Duodenal mucosa (tissue), 2 donors: ENCODE data around the gene CCDC180.
"Not testable (repeated sequence)": the region's sequence is repeated elsewhere in the genome, so short reads cannot be mapped to it uniquely, and the experiment has no call there.

Source experiments
- H3K27ac ChIP-seq: one replicate; pipeline ENCODE4 v1.7.0; 2013; ENCODE audit warnings: low read depth, low read length
- H3K27me3 ChIP-seq, 2 donors: one replicate each; pipeline ENCODE4 v1.7.0; 2013; ENCODE audit warnings: low read length in 2 of 2, control low read depth in 1 of 2; ENCODE audit not compliant: insufficient read depth in 2 of 2, control insufficient read depth in 1 of 2
- H3K36me3 ChIP-seq, 2 donors: one replicate each; pipeline ENCODE4 v1.7.0; 2013; ENCODE audit warnings: low read length in 2 of 2, control low read depth in 1 of 2; ENCODE audit not compliant: insufficient read depth in 2 of 2, control insufficient read depth in 1 of 2
- H3K4me1 ChIP-seq, 2 donors: one replicate each; pipeline ENCODE4 v1.7.0; 2013; ENCODE audit warnings: low read length in 2 of 2, control low read depth in 1 of 2; ENCODE audit not compliant: insufficient read depth in 2 of 2, control insufficient read depth in 1 of 2
- H3K4me3 ChIP-seq, 2 donors: one replicate each; pipeline ENCODE4 v1.7.0; 2013; ENCODE audit warnings: low read length in 2 of 2, low read depth in 1 of 2
- H3K9ac ChIP-seq, 2 donors: one replicate each; pipeline ENCODE4 v1.7.0; 2013; ENCODE audit warnings: low read length in 2 of 2, low read depth in 1 of 2
- H3K9me3 ChIP-seq, 2 donors: one replicate each; pipeline ENCODE4 v1.7.0; 2013; ENCODE audit warnings: low read length in 2 of 2, control low read depth in 1 of 2; ENCODE audit not compliant: control insufficient read depth in 1 of 2

Gene CCDC180

DNA sequence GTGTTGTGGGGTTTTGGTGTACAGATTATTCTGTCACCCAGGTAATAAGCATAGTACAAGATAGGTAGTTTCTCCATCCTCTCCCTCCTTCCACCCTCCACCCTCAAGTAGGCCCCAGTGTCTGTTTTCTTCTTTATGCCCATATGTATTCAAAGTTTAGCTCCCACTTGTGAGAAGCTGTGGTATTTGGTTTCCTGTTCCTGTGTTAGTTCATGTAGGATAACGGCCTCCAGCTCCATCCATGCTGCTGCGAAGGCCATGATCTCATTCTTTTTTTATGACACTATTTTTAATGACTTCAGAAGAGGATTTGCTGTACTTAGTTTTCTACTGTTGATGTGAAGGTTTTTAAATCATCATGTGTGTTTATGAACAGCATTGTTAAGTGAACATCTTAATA, 11.9 kb downstream of the CCDC180 start:
- no peak overlapping the region for H3K27ac ChIP-seq
- H3K4me1 ChIP-seq, result no peaks in the 10 kb centered on the region
- H3K4me3 ChIP-seq, result no peak overlapping the region
- no peak overlapping the region for H3K9ac ChIP-seq
- H3K36me3 ChIP-seq, result peaks cover 3 to 15% of the 10 kb centered on the region in 2 donors
- H3K27me3 ChIP-seq, result no peaks in the 10 kb centered on the region
- H3K9me3 ChIP-seq, result no peaks in the 10 kb centered on the region

DNA sequence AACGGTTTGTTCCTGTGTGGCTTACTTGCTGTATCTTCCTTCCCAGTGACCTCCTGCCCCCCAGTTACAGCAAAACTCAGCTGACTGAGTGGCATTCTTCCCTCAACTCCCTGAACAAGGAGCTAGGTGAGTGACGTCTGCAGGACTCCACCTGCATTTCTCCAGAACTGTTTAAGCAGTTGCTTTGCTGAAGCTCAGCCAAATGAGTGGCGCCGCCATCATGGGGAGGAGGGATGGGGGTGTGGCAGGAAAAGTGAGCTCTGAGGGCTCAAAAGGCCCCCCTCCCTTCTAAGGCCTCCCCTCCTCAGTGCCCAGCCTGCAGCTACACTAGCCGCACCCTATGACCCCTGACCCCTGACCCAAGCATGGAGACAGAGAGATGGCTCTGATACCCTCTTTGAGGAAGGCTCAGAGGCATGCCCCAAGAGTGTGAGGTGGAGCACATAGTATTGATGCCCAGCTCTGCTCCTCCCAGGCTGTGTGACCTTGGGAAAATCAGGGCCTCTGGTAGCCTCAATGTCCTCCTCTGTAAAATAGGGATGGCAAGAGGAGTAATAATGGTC, 12.7 kb downstream of the CCDC180 start:
- Histone ChIP-seq H3K9me3 (no peaks in the 10 kb centered on the region), H3K9ac (no peak overlapping the region), H3K27ac (no peak overlapping the region), H3K36me3 (peaks cover 0 to 9% of the 10 kb centered on the region in 2 donors), H3K4me1 (no peaks in the 10 kb centered on the region), H3K27me3 (no peaks in the 10 kb centered on the region), H3K4me3 (no peak overlapping the region)

DNA sequence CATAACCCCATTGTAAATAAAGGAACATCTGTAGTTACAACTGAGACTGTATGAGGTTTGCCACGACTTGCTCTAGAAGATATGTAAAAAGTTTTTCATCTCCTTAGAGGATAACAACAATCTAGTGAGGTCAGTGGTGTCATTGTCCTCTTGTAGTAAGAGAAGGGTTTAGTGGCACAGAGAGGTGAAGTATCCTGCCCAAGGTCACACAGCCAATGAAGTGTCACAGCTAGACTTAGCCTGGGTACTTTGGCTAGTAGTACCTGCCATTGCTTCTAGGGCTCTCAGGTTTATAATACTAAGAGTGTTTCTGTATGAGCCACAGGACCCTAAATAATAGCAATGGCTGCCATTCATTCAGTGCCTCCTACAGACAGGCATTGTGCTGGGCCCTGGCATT, 13.8 kb downstream of the CCDC180 start:
- Histone ChIP-seq H3K27me3 (no peaks in the 10 kb centered on the region), H3K9me3 (no peaks in the 10 kb centered on the region), H3K9ac (no peak overlapping the region), H3K27ac (no peak overlapping the region), H3K4me3 (no peak overlapping the region), H3K36me3 (peaks cover 0 to 5% of the 10 kb centered on the region in 2 donors), H3K4me1 (no peaks in the 10 kb centered on the region)

DNA sequence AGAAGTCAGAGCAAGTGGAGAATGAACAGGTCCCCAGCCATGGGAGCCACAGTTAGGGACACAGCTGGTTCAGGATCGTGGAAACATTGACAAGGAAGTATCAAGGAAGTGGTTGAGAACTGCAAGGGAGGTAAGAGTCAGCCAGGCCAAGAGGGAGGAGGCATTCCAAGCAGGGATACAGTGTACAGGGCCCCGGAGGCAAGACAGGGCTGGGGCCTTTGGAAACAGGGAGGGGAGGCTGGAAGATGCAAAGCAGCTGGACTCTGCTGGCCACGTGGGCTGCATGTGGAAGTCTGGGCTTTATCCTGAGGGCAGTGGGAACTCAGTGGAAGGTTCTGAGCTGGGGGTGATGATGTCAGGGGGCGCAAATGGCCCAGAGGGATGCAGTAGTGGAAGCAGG, 14.2 kb downstream of the CCDC180 start:
- Histone ChIP-seq H3K27me3 (no peaks in the 10 kb centered on the region), H3K4me3 (no peak overlapping the region), H3K9ac (no peak overlapping the region), H3K4me1 (no peaks in the 10 kb centered on the region), H3K36me3 (peaks cover 0 to 5% of the 10 kb centered on the region in 2 donors), H3K9me3 (no peaks in the 10 kb centered on the region), H3K27ac (no peak overlapping the region)

DNA sequence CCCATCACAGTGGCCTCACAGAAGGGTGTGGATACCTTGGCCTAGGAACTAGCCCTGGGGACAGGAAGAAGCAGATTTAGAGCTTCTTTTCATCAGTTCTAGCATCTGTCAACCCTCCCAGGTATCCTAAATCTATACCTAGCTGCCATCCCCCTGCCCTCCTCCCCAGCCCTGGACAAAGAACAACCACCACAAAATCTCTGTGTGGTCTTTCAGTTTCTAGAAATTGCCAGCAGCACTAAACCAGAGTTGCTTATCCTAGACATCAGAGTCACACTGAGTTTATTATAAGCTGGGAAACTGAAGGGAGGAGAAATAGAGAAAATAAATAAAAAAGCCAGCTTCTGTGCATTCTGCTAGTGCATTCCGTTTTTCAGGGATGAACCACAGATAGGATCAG, 14.6 kb downstream of the CCDC180 start:
- Histone ChIP-seq H3K36me3 (peaks cover 0 to 5% of the 10 kb centered on the region in 2 donors), H3K27me3 (no peaks in the 10 kb centered on the region), H3K4me3 (no peak overlapping the region)

DNA sequence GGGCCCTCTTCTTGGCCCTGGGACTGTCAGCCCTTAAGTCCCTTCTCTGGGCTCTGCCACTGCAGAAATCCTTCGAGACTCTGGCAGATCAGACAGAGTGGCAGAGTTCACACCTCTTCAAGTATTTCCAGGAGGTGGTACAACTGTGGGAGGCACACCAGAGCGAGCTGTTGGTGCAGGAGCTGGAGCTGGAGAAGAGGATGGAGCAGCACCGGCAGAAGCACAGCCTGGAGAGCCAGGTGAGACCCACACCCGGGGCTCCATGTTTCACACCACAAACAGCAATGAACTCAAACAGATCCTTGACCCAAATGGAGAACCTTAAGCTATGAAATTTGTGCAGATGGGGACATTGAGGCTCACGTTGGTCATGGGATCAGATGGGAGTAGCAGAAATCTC, 17.5 kb downstream of the CCDC180 start:
- Histone ChIP-seq H3K4me3 (no peak overlapping the region), H3K9ac (no peak overlapping the region), H3K36me3 (peaks cover 0 to 8% of the 10 kb centered on the region in 2 donors), H3K27me3 (no peaks in the 10 kb centered on the region), H3K9me3 (no peaks in the 10 kb centered on the region), H3K4me1 (no peaks in the 10 kb centered on the region), H3K27ac (no peak overlapping the region)

More for the DNA sequence above, 14.6 kb downstream of the CCDC180 start:
- no peaks in the 10 kb centered on the region for H3K9me3 ChIP-seq
- no peak overlapping the region for H3K27ac ChIP-seq
- H3K4me1 ChIP-seq, result no peaks in the 10 kb centered on the region
- no peak overlapping the region for H3K9ac ChIP-seq

DNA sequence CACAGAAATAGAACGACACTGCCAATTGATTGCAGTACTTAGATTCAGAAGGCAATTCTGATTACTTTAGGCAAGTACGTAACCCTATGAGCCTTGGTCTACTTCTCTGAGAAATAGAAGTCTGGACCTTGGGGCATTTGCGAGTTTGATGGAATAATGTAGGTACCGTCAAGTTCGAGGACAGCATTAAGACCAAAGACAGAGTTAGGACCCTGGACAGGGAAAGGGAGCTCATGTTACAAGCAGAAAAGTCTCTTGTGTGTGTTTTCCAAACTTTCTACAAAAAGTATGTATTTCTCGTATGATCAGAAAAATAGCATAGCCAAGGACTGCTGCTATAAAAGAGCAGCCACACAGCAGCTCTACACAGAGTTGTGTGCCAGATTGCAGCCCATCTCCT, 20.1 kb downstream of the CCDC180 start:
- no peak overlapping the region for H3K9ac ChIP-seq
- no peaks in the 10 kb centered on the region for H3K27me3 ChIP-seq
- H3K27ac ChIP-seq, result no peak overlapping the region
- peaks cover 0 to 8% of the 10 kb centered on the region in 2 donors for H3K36me3 ChIP-seq
- no peaks in the 10 kb centered on the region for H3K4me1 ChIP-seq
- no peaks in the 10 kb centered on the region for H3K9me3 ChIP-seq
- no peak overlapping the region for H3K4me3 ChIP-seq

DNA sequence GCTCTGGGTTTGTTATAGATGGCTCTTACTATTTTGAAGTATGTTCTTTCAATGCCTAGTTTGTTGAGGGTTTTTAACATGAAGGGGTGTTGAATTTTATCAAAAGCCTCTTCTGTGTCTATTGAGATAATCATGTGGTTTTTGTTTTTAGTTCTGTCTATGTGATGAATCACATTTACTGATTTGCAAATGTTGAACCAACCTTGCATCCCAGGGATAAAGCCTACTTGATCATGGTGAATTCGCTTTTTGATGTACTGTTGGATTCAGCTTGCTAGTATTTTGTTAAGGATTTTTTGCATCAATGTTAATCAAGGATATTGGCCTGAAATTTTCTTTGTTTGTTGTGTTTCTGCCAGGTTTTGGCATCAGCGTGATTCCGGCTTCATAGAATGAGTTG, 25.5 kb downstream of the CCDC180 start:
- peaks cover 0 to 2% of the 10 kb centered on the region in 2 donors for H3K9me3 ChIP-seq
- H3K4me3 ChIP-seq, result no peak overlapping the region
- H3K36me3 ChIP-seq, result no peaks in the 10 kb centered on the region

DNA sequence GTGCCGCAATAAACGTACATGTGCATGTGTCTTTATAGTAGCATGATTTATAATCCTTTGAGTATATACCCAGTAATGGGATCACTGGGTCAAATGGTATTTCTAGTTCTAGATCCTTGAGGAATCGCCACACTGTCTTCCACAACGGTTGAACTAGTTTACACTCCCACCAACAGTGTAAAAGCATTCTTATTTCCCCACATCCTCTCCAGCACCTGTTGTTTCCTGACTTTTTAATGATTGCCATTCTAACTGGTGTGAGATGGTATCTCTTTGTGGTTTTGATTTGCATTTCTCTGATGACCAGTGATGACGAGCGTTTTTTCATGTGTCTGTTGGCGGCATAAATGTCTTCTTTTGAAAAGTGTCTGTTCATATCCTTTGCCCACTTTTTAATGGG, 28.2 kb downstream of the CCDC180 start:
- not testable (repeated sequence) for H3K4me3 ChIP-seq, H3K9ac ChIP-seq, H3K4me1 ChIP-seq

More for the DNA sequence above, 25.5 kb downstream of the CCDC180 start:
- no peaks in the 10 kb centered on the region for H3K27me3 ChIP-seq
- H3K9ac ChIP-seq, result no peak overlapping the region
- H3K27ac ChIP-seq, result no peak overlapping the region
- no peaks in the 10 kb centered on the region for H3K4me1 ChIP-seq

DNA sequence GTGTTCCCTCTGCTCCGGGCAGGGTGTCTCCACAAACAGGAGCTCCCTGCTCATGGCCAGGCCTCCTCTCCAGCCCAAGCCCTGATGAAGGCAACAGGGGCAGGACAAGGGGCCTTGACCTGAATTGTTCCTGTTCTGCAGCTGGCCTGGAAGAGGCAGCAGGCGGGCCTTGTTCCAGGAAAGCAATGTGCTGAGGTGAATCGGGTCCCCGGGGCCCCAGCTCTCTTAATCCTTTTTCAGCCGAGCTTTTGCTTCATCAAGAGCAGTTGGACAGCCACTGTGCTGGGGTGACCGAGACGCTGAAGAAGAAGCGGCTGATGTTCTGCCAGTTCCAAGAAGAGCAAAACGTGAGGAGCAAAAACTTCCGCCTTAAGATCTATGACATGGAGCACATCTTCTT, 41.4 kb downstream of the CCDC180 start:
- H3K36me3 ChIP-seq, result no peaks in the 10 kb centered on the region
- no peaks in the 10 kb centered on the region for H3K9me3 ChIP-seq
- no peak overlapping the region for H3K27ac ChIP-seq
- no peak overlapping the region for H3K9ac ChIP-seq
- H3K27me3 ChIP-seq, result no peaks in the 10 kb centered on the region
- no peak overlapping the region for H3K4me3 ChIP-seq
- no peaks in the 10 kb centered on the region for H3K4me1 ChIP-seq

More for the DNA sequence above, 28.2 kb downstream of the CCDC180 start:
- H3K9me3 ChIP-seq, H3K27me3 ChIP-seq, H3K27ac ChIP-seq, H3K36me3 ChIP-seq: not testable (repeated sequence)

DNA sequence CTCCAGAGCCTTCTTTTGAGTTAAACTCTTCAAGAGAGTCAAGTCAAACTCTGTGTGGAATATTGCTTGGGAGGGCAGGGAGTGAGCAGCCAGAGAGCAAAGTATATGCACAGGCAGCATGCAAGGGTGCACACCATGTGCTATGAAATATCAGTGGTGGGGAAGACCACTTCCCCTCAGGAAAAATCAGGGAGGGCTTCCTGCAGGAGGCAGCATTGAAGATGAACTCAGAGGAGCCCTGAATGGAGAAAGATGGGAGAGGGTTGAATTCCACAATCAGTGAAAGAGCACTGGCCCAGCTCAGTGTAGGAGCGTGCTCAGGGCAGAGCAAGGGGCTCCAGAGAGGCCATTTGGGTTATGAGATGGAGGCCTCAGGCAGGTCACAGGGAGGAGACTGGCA, 41.9 kb downstream of the CCDC180 start:
- no peak overlapping the region for H3K9ac ChIP-seq
- H3K4me3 ChIP-seq, result no peak overlapping the region
- H3K36me3 ChIP-seq, result no peaks in the 10 kb centered on the region
- no peaks in the 10 kb centered on the region for H3K9me3 ChIP-seq
- H3K27me3 ChIP-seq, result no peaks in the 10 kb centered on the region
- no peaks in the 10 kb centered on the region for H3K4me1 ChIP-seq
- no peak overlapping the region for H3K27ac ChIP-seq
